NCI-H82 treated with DMSO at 0.1 percent for 48 hours (cell line): ENCODE measurements around the gene MAJIN.
A peak's percentile ranks its signal among the peaks of the same experiment; 100 is the strongest.

Experiments used
- DNase-seq: peaks from one replicate; lab custom pipeline; 2025; ENCODE audit not compliant: unreplicated experiment; lab: John Stamatoyannopoulos, UW

MAJIN gene

GRCh38 chr11:64914123-64914522 lies 57.8 kb downstream of the MAJIN start:
- no peak for DNase-seq

- no peak for DNase-seq
Observed at GRCh38 chr11:64913171-64913727, 58.7 kb downstream of the MAJIN start.

GRCh38 chr11:64911689-64912088 lies 60.2 kb downstream of the MAJIN start:
- DNase-seq = no peak

GRCh38 chr11:64911142-64911541 lies 60.8 kb downstream of the MAJIN start:
- no peak for DNase-seq

GRCh38 chr11:64910451-64911093 lies 61.3 kb downstream of the MAJIN start:
- DNase-seq = no peak

- DNase-seq = no peak
Observed at GRCh38 chr11:64909653-64910343, 62.1 kb downstream of the MAJIN start.

- DNase-seq = no peak
Observed at GRCh38 chr11:64908766-64909165, 63.1 kb downstream of the MAJIN start.

- no peak for DNase-seq
Observed at GRCh38 chr11:64906314-64906635, 65.6 kb downstream of the MAJIN start.

- no peak for DNase-seq
Observed at GRCh38 chr11:64905516-64906313, 66.2 kb downstream of the MAJIN start.

GRCh38 chr11:64903291-64903833 lies 68.5 kb downstream of the MAJIN start:
- no peak for DNase-seq

GRCh38 chr11:64902102-64902900 lies 69.6 kb downstream of the MAJIN start:
- no peak for DNase-seq

- no peak for DNase-seq
Observed at GRCh38 chr11:64900774-64901173, 71.1 kb downstream of the MAJIN start.

- no peak for DNase-seq
Observed at GRCh38 chr11:64900263-64900678, 71.6 kb downstream of the MAJIN start.

GRCh38 chr11:64898541-64898940 lies 73.4 kb downstream of the MAJIN start:
- DNase-seq = no peak

- DNase-seq = no peak
Observed at GRCh38 chr11:64898076-64898445, 73.8 kb downstream of the MAJIN start.

GRCh38 chr11:64897381-64898075 lies 74.4 kb downstream of the MAJIN start:
- no peak for DNase-seq

GRCh38 chr11:64896448-64897022 lies 75.4 kb downstream of the MAJIN start:
- DNase-seq = no peak

GRCh38 chr11:64894812-64895452 lies 77.0 kb downstream of the MAJIN start:
- DNase-seq = no peak

GRCh38 chr11:64894070-64894811 lies 77.7 kb downstream of the MAJIN start:
- peak; percentile 4 for DNase-seq
